OCI-LY7 (cell line): ENCODE data around the gene NKAIN2. TPM values are rescaled to one million over a fixed set of nuclear protein-coding genes. Genes with fewer than 3 reads are reported as not detected.

Experiments used
- BruUV-seq: library from RNA; stranded (reverse); fragments of 400-500 nt; replicated peaks from 2 replicates; lab custom pipeline; 2021; lab: Mats Ljungman, UMichigan
- CTCF ChIA-PET: fragments of 300-600 bp; sonication (Branson Sonifier 250); formaldehyde crosslinking; loops from one replicate; lab custom pipeline; 2022; ENCODE audit warnings: antibody characterized with exemption; ENCODE audit not compliant: unreplicated experiment; lab: Charles Lee
- POLR2A ChIA-PET: fragments of 300-600 bp; sonication (Branson Sonifier 250); formaldehyde crosslinking; loops from one replicate; lab custom pipeline; 2022; ENCODE audit warnings: antibody characterized with exemption; lab: Charles Lee
- DNase-seq: peaks from one replicate; pipeline ENCODE4 v3.0.0-alpha.2; 2015; ENCODE audit warnings: low spot score
- H2AFZ ChIP-seq: fragments of 200-600 bp; sonication (generic), shearing (Covaris generic); 2 replicates; pipeline ENCODE4 v1.6.1; 2014; ENCODE audit warnings: mild to moderate bottlenecking, antibody characterized with exemption, low read length, moderate library complexity
- H3K27ac ChIP-seq: fragments of 200-600 bp; sonication (generic); 2 replicates; pipeline ENCODE4 v1.5.1; 2014; ENCODE audit warnings: mixed run types, low read depth, mild to moderate bottlenecking, moderate library complexity, low read length, inconsistent platforms; ENCODE audit not compliant: poor library complexity, severe bottlenecking
- H3K36me3 ChIP-seq: fragments of 200-600 bp; sonication (generic); 2 replicates; pipeline ENCODE4 v1.6.1; 2014; ENCODE audit warnings: mild to moderate bottlenecking, antibody characterized with exemption, low read length, moderate library complexity, mixed read lengths; ENCODE audit not compliant: insufficient read depth
- H3K4me1 ChIP-seq: fragments of 200-600 bp; sonication (generic); 2 replicates; pipeline ENCODE4 v1.5.1; 2014; ENCODE audit warnings: mild to moderate bottlenecking, low read length; ENCODE audit not compliant: insufficient read depth, poor library complexity, severe bottlenecking
- H3K4me2 ChIP-seq: fragments of 200-600 bp; sonication (generic); 2 replicates; pipeline ENCODE4 v1.6.1; 2014; ENCODE audit warnings: mild to moderate bottlenecking, low read length
- H3K4me3 ChIP-seq: fragments of 200-600 bp; sonication (generic); 2 replicates; pipeline ENCODE4 v1.5.1; 2014; ENCODE audit warnings: mild to moderate bottlenecking, low read depth, low read length; ENCODE audit not compliant: poor library complexity, severe bottlenecking
- H3K79me2 ChIP-seq: fragments of 200-600 bp; sonication (generic); 2 replicates; pipeline ENCODE4 v1.6.1; 2016; ENCODE audit warnings: low read depth, mild to moderate bottlenecking, low read length, moderate library complexity, mixed read lengths; ENCODE audit not compliant: insufficient read depth
- H3K9me2 ChIP-seq: fragments of 200-600 bp; sonication (generic); 2 replicates; pipeline ENCODE4 v1.6.1; 2016; ENCODE audit warnings: mild to moderate bottlenecking, low read length, mixed read lengths; ENCODE audit not compliant: insufficient read depth
- H3K9me3 ChIP-seq: fragments of 200-600 bp; sonication (generic); 2 replicates; pipeline ENCODE4 v1.6.1; 2014; ENCODE audit warnings: mild to moderate bottlenecking, mixed run types, low read length, mixed read lengths
- H4K20me1 ChIP-seq: fragments of 200-600 bp; sonication (generic); 2 replicates; pipeline ENCODE4 v1.6.1; 2014; ENCODE audit warnings: mild to moderate bottlenecking, antibody characterized with exemption, low read length, moderate library complexity, mixed read lengths; ENCODE audit not compliant: insufficient read depth
- EZH2phosphoT487 ChIP-seq: fragments of 200-600 bp; sonication (generic); IDR thresholded peaks from 2 replicates; pipeline ENCODE4 v1.6.1; 2018; ENCODE audit warnings: low read depth, borderline replicate concordance, mild to moderate bottlenecking, mixed run types, antibody characterized with exemption, low read length, moderate library complexity, mixed read lengths
- intact Hi-C: fragments of 100-400 bp; cut with micrococcal nuclease; formaldehyde crosslinking; loops from one replicate; pipeline ENCODE4 v1.10.0; 2022; ENCODE audit not compliant: unreplicated experiment
- total RNA-seq, 2 experiments: library from RNA; depleted of rRNA in 1 of 2; stranded (reverse); fragments of >200 nt in 1 of 2; shearing (Covaris generic) in 1 of 2; gene quantifications; 2 replicates each; pipeline ENCODE4 v1.2.3, GENCODE V29; 2014 to 2022
- TF ChIP-seq, protein P1 (sequence below): fragments of 200-600 bp; sonication (generic); conservative IDR thresholded peaks from 2 replicates; pipeline ENCODE4 v1.5.1; 2014; ENCODE audit warnings: mild to moderate bottlenecking, antibody characterized with exemption, low read length, moderate library complexity, mixed read lengths

NKAIN2 gene
- total RNA-seq, 2 experiments from 2014 or later, result not detected

DNA sequence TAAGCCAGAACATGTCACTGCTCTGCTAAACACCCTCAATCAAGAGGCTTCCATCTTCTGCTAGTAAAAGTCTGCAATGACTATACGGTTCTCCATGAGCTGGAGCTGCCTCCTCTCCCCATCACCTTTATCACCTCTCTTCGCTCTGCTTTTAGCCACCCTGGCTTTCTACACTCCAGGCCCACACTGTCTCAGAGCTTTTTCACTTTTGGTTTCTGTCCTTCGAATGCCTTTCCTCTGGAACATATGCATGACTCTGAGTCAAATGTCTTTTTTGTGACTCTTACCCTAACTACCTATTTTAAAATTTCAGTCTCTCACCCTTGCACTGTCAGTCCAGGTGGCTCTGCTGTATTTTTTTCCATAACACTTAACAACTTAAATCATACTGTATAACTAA, 633.1 kb downstream of the NKAIN2 start:
- intact Hi-C loops, result no loop called here
- no TSS peak for BruUV-seq
- no peak for DNase-seq
- ChIA-PET CTCF (no interaction called here), POLR2A (no interaction called here)
- H4K20me1 ChIP-seq, result no peaks in the 10 kb centered on the region
- H3K79me2 ChIP-seq, result no peaks in the 10 kb centered on the region
- no peaks in the 10 kb centered on the region for H3K36me3 ChIP-seq
- H3K4me1 ChIP-seq, result no peaks in the 10 kb centered on the region
- H3K27ac ChIP-seq, result no peak overlapping the region
- H3K4me2 ChIP-seq, result no peak overlapping the region
- TF ChIP-seq, protein P1, sequence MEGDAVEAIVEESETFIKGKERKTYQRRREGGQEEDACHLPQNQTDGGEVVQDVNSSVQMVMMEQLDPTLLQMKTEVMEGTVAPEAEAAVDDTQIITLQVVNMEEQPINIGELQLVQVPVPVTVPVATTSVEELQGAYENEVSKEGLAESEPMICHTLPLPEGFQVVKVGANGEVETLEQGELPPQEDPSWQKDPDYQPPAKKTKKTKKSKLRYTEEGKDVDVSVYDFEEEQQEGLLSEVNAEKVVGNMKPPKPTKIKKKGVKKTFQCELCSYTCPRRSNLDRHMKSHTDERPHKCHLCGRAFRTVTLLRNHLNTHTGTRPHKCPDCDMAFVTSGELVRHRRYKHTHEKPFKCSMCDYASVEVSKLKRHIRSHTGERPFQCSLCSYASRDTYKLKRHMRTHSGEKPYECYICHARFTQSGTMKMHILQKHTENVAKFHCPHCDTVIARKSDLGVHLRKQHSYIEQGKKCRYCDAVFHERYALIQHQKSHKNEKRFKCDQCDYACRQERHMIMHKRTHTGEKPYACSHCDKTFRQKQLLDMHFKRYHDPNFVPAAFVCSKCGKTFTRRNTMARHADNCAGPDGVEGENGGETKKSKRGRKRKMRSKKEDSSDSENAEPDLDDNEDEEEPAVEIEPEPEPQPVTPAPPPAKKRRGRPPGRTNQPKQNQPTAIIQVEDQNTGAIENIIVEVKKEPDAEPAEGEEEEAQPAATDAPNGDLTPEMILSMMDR, result no peak
- TF ChIP-seq EZH2phosphoT487, result no peak
- no peaks in the 10 kb centered on the region for H3K9me2 ChIP-seq
- H3K4me3 ChIP-seq, result no peak overlapping the region
- no peaks in the 10 kb centered on the region for H3K9me3 ChIP-seq
- no peak overlapping the region for H2AFZ ChIP-seq

GRCh38 chr6:124438546-124439065, 634.9 kb downstream of the NKAIN2 start:
- no peak overlapping the region for H3K4me3 ChIP-seq
- no peaks in the 10 kb centered on the region for H3K4me1 ChIP-seq
- H3K9me2 ChIP-seq, result no peaks in the 10 kb centered on the region
- no peaks in the 10 kb centered on the region for H3K9me3 ChIP-seq
- intact Hi-C loops, result no loop called here
- no peak overlapping the region for H3K27ac ChIP-seq
- no peak for DNase-seq
- no peak for TF ChIP-seq EZH2phosphoT487
- TF ChIP-seq, protein P1, result no peak
- no TSS peak for BruUV-seq
- H3K79me2 ChIP-seq, result no peaks in the 10 kb centered on the region
- H3K36me3 ChIP-seq, result no peaks in the 10 kb centered on the region
- ChIA-PET CTCF (no interaction called here), POLR2A (no interaction called here)
- no peak overlapping the region for H3K4me2 ChIP-seq
- H2AFZ ChIP-seq, result no peak overlapping the region
- no peaks in the 10 kb centered on the region for H4K20me1 ChIP-seq

DNA sequence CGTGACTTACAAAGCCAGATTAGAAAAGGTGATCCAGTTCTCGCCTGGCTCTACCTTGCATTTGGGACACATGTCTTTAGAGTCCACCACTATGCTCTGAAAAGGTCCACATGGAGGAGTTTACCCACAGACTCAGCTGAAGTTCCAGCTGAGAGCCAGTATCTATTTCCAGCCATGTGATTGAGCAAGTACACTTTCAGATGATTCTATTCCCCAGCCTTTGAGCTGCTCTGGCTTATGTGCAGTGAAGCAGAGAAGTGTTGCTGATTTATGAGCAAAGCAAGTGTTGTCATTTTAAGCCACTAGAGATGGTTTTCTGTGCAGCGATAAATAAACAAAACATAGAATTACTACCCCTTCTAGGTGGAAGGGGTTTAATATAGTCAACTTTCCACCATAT, 637.8 kb downstream of the NKAIN2 start:
- DNase-seq, result no peak
- Histone ChIP-seq H3K9me3 (no peaks in the 10 kb centered on the region), H4K20me1 (no peaks in the 10 kb centered on the region), H3K79me2 (no peaks in the 10 kb centered on the region), H3K27ac (no peak overlapping the region), H3K4me3 (no peak overlapping the region), H3K4me2 (no peak overlapping the region), H3K9me2 (no peaks in the 10 kb centered on the region), H2AFZ (no peak overlapping the region), H3K36me3 (no peaks in the 10 kb centered on the region), H3K4me1 (no peaks in the 10 kb centered on the region)
- CTCF ChIA-PET, result no interaction called here
- intact Hi-C loops, result no loop called here
- POLR2A ChIA-PET, result interaction anchor here (1.1 kb wide), 1 partner anchor 15 kb away, joined by 3 read pairs; no protein-coding TSS in a partner anchor
- no TSS peak for BruUV-seq
- TF ChIP-seq EZH2phosphoT487, result no peak
- TF ChIP-seq, protein P1, result no peak
